ENCODE results near the gene AKT1S1. TPM values are rescaled to one million over a fixed set of nuclear protein-coding genes. Genes with fewer than 3 reads are reported as not detected.

Gene AKT1S1
- total RNA-seq, 1 experiment from 2014 or later, result 42.3 TPM

GRCh38 chr19:49863254-49863934 lies 13.8 kb downstream of the AKT1S1 start:
- no peak for DNase-seq
- ATAC-seq, result no peak
- no peak overlapping the region for H3K9ac ChIP-seq (ENCODE audit: low read length)
- H3K79me2 ChIP-seq (ENCODE audit: low read length), result peaks cover 41% of the 10 kb centered on the region
- no peak overlapping the region for H3K27ac ChIP-seq (ENCODE audit: low read length)
- H3K9me3 ChIP-seq (ENCODE audit: low read length), result no peaks in the 10 kb centered on the region
- peaks cover 17% of the 10 kb centered on the region for H3K4me1 ChIP-seq (ENCODE audit: insufficient read depth, low read length)
- CTCF ChIA-PET, result no interaction called here
- no peak overlapping the region for H3K4me2 ChIP-seq (ENCODE audit: low read length)
- no peak overlapping the region for H3K4me3 ChIP-seq (ENCODE audit: low read length)
- BruUV-seq (replicated peaks), result no TSS peak
- intact Hi-C loops (cut with micrococcal nuclease), result no loop called here
- peaks cover 45% of the 10 kb centered on the region for H3K36me3 ChIP-seq (ENCODE audit: low read depth, low read length)
- H3K9me2 ChIP-seq (replicated peaks; ENCODE audit: low read length), result no peaks in the 10 kb centered on the region
- no peak overlapping the region for H2AFZ ChIP-seq (ENCODE audit: low read length)
- H3K27me3 ChIP-seq (ENCODE audit: low read length), result no peaks in the 10 kb centered on the region
- POLR2A ChIA-PET (ENCODE audit: unreplicated experiment), result no interaction called here
- TF ChIP-seq CTCF (conservative IDR thresholded peaks at IDR 0.05; ENCODE audit: low read depth, low read length) (no peak), EZH2phosphoT487 (IDR thresholded peaks at IDR 0.05; ENCODE audit: borderline replicate concordance, low read length) (no peak), EZH2 (IDR thresholded peaks at IDR 0.05; ENCODE audit: low read length, unreplicated experiment) (no peak)
- H4K20me1 ChIP-seq (ENCODE audit: low read length), result peaks cover 17% of the 10 kb centered on the region
- peaks cover under 1% of the 10 kb centered on the region for H3F3A ChIP-seq (ENCODE audit: low read length, unreplicated experiment)

- Histone ChIP-seq H3K27ac (ENCODE audit: low read length) (no peak overlapping the region), H3F3A (ENCODE audit: low read length, unreplicated experiment) (peaks cover 5% of the 10 kb centered on the region), H4K20me1 (ENCODE audit: low read length) (peaks cover 17% of the 10 kb centered on the region), H3K9me3 (ENCODE audit: low read length) (no peaks in the 10 kb centered on the region), H3K9me2 (replicated peaks; ENCODE audit: low read length) (no peaks in the 10 kb centered on the region), H3K4me2 (ENCODE audit: low read length) (no peak overlapping the region), H3K4me3 (ENCODE audit: low read length) (no peak overlapping the region), H3K27me3 (ENCODE audit: low read length) (no peaks in the 10 kb centered on the region), H3K9ac (ENCODE audit: low read length) (no peak overlapping the region), H3K4me1 (ENCODE audit: insufficient read depth, low read length) (peaks cover 15% of the 10 kb centered on the region), H3K36me3 (ENCODE audit: low read depth, low read length) (peaks cover 51% of the 10 kb centered on the region), H3K79me2 (ENCODE audit: low read length) (peaks cover 41% of the 10 kb centered on the region), H2AFZ (ENCODE audit: low read length) (no peak overlapping the region)
- CTCF ChIA-PET, result no interaction called here
- TF ChIP-seq EZH2 (IDR thresholded peaks at IDR 0.05; ENCODE audit: low read length, unreplicated experiment), result no peak
- peak; percentile 66 for TF ChIP-seq CTCF (conservative IDR thresholded peaks at IDR 0.05; ENCODE audit: low read depth, low read length)
- POLR2A ChIA-PET (ENCODE audit: unreplicated experiment), result no interaction called here
- intact Hi-C loops (cut with micrococcal nuclease), result no loop called here
- DNase-seq (no peak), ATAC-seq (no peak)
- BruUV-seq (replicated peaks), result no TSS peak
Observed at GRCh38 chr19:49862391-49863253, 14.5 kb downstream of the AKT1S1 start.

Measured in PC-3 (cell line).